ENCODE results near the gene MGMT. TPM values are rescaled to one million over a fixed set of nuclear protein-coding genes. Genes with fewer than 3 reads are reported as not detected.

The MGMT gene
- polyA plus RNA-seq, 1 of the 3 experiments (the other 2 are of a cell fraction), result 10.8 TPM

DNA sequence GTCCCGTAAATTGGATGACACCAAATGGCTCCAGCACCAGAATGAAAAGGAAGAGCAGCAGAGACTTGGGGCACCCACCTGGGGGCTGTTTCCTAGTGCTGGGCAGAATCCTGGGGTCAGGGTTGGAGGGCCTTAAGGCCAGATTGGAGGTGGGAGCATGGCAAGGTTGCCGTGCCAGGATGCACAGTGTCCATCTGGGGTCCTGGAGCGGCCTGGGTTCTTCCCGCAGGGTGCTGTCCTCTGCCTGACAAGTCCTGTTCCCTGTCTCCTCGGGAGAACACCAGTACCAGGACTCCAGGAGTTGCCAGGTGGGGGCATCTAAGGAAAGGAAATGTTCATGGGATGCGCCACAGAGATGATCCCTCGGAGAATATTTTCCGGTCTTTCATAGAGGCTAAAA is 42.8 kb downstream of the MGMT start (continued):
- TF ChIP-seq GATA2 (CRISPR knock-in tag; IDR thresholded peaks at IDR 0.05) (no peak), RXRA (IDR thresholded peaks at IDR 0.05; ENCODE audit: borderline replicate concordance, low read depth) (no peak)

DNA sequence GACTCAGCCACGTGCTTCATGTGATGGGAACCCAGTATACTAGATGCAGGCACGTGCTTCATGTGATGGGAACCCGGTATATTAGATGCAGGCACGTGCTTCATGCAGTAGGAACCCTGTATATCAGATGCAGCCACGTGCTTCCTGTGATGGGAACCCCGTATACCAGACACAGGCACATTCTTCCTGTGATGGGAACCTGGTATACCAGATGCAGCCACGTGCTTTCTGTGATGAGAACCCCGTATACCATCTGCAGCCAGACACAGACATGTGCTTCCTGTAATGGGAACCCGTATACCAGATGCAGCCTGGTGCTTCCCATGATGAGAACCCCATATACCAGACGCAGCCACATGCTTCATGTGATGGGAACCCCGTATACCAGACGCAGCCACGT is 44.0 kb downstream of the MGMT start:
- H3K9me2 ChIP-seq, result no peaks in the 10 kb centered on the region
- WGBS (ENCODE audit: low lambda C conversion rate), result 60% methylated on average over 10 of the region's 13 CpGs
- no peak overlapping the region for H2AFZ ChIP-seq (ENCODE audit: low read depth)
- H4K20me1 ChIP-seq (ENCODE audit: insufficient read depth), result no peaks in the 10 kb centered on the region
- H3F3A ChIP-seq (replicated peaks; ENCODE audit: insufficient read depth), result no peaks in the 10 kb centered on the region
- H3K27ac ChIP-seq (ENCODE audit: low read depth in 2 of 2, low read length in 1 of 2), result peak overlapping the region in 1 of 2 experiments; percentile 39; a peak in 1 of 4 replicates
- TF ChIP-seq YY1 (IDR thresholded peaks at IDR 0.05; ENCODE audit: low read depth) (no peak), JUND (IDR thresholded peaks at IDR 0.05) (no peak), SIN3A (IDR thresholded peaks at IDR 0.05; ENCODE audit: borderline replicate concordance, low read depth, low read length) (no peak), NRF1 (IDR thresholded peaks at IDR 0.05; ENCODE audit: low read depth, low read length) (no peak), FOXM1 (IDR thresholded peaks at IDR 0.05; ENCODE audit: low read depth) (no peak), NFIC (IDR thresholded peaks at IDR 0.05; ENCODE audit: borderline replicate concordance) (no peak), RCOR1 (IDR thresholded peaks at IDR 0.05; ENCODE audit: low read length) (no peak), EZH2phosphoT487 (IDR thresholded peaks at IDR 0.05; ENCODE audit: borderline replicate concordance, low read depth) (no peak), RXRA (IDR thresholded peaks at IDR 0.05; ENCODE audit: borderline replicate concordance, low read depth) (no peak), RAD21 (IDR thresholded peaks at IDR 0.05; ENCODE audit: low read length) (no peak), TEAD4 (IDR thresholded peaks at IDR 0.05; ENCODE audit: borderline replicate concordance, insufficient read depth) (no peak), SMC3 (IDR thresholded peaks at IDR 0.05; ENCODE audit: low read depth, low read length) (no peak)
- TF ChIP-seq, protein P1, sequence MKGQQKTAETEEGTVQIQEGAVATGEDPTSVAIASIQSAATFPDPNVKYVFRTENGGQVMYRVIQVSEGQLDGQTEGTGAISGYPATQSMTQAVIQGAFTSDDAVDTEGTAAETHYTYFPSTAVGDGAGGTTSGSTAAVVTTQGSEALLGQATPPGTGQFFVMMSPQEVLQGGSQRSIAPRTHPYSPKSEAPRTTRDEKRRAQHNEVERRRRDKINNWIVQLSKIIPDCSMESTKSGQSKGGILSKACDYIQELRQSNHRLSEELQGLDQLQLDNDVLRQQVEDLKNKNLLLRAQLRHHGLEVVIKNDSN (IDR thresholded peaks at IDR 0.05; ENCODE audit: borderline replicate concordance, low read depth), result no peak
- TF ChIP-seq, protein P2, sequence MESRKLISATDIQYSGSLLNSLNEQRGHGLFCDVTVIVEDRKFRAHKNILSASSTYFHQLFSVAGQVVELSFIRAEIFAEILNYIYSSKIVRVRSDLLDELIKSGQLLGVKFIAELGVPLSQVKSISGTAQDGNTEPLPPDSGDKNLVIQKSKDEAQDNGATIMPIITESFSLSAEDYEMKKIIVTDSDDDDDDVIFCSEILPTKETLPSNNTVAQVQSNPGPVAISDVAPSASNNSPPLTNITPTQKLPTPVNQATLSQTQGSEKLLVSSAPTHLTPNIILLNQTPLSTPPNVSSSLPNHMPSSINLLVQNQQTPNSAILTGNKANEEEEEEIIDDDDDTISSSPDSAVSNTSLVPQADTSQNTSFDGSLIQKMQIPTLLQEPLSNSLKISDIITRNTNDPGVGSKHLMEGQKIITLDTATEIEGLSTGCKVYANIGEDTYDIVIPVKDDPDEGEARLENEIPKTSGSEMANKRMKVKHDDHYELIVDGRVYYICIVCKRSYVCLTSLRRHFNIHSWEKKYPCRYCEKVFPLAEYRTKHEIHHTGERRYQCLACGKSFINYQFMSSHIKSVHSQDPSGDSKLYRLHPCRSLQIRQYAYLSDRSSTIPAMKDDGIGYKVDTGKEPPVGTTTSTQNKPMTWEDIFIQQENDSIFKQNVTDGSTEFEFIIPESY (IDR thresholded peaks at IDR 0.05; ENCODE audit: borderline replicate concordance, low read depth), result no peak
- TF ChIP-seq, protein P3, sequence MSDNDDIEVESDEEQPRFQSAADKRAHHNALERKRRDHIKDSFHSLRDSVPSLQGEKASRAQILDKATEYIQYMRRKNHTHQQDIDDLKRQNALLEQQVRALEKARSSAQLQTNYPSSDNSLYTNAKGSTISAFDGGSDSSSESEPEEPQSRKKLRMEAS (IDR thresholded peaks at IDR 0.05; ENCODE audit: low read depth), result no peak
- DNase-seq, result no peak
- H3K36me3 ChIP-seq (replicated peaks in 1 of 2; ENCODE audit: control insufficient read depth in 1 of 2, insufficient read depth in 2 of 2, low read length in 1 of 2), result no peaks in the 10 kb centered on the region
- no peaks in the 10 kb centered on the region for H3K27me3 ChIP-seq (ENCODE audit: insufficient read depth)
- 0 out of 2 replicates have a peak, but pooled peaks cover 3% of the 10 kb centered on the region for H3K9me3 ChIP-seq
- POLR2A ChIA-PET, result no interaction called here
- no peak overlapping the region for H3K9ac ChIP-seq
- no peaks in the 10 kb centered on the region for H3K79me2 ChIP-seq (ENCODE audit: insufficient read depth)
- CTCF ChIA-PET, result no interaction called here
- H3K4me2 ChIP-seq, result no peak overlapping the region
- no peak overlapping the region for H3K4me3 ChIP-seq (ENCODE audit: low read depth in 2 of 2, low read length in 1 of 2)
- peaks cover 0 to 18% of the 10 kb centered on the region in 2 experiments; a peak in 1 of 4 replicates for H3K4me1 ChIP-seq (ENCODE audit: control insufficient read depth in 1 of 2, insufficient read depth in 2 of 2, low read depth in 1 of 2, low read length in 1 of 2)

All from SK-N-SH (cell line).